Pons (tissue), 1 donor: ENCODE results near the gene SH3BGR.
"Not testable (repeated sequence)": the region's sequence is repeated elsewhere in the genome, so short reads cannot be mapped to it uniquely, and the experiment has no call there.

Experiments
- DNase-seq: peaks from one replicate; pipeline ENCODE4 v3.0.0-alpha.2; 2016; ENCODE audit warnings: low spot score

Gene SH3BGR

GRCh38 chr21:39451332-39452206, at the start of gene SH3BGR:
TSS of gene SH3BGR (plus strand) at chr21:39451970. CDS start at chr21:39452097, 127 bp downstream.
- peak; percentile 85 for DNase-seq

GRCh38 chr21:39406065-39406464, 45.7 kb upstream of the SH3BGR start:
- no peak for DNase-seq

- DNase-seq, result not testable (repeated sequence)
These were observed 32.6 kb upstream of the SH3BGR start for GRCh38 chr21:39419204-39419603.

GRCh38 chr21:39422527-39423241, 29.1 kb upstream of the SH3BGR start:
- DNase-seq, result no peak

GRCh38 chr21:39429445-39429844, 22.3 kb upstream of the SH3BGR start:
- DNase-seq, result no peak

GRCh38 chr21:39430016-39430415, 21.8 kb upstream of the SH3BGR start:
- no peak for DNase-seq

- no peak for DNase-seq
These were observed 21.3 kb upstream of the SH3BGR start for GRCh38 chr21:39430457-39430856.

GRCh38 chr21:39430954-39431353, 20.8 kb upstream of the SH3BGR start:
- no peak for DNase-seq

GRCh38 chr21:39434950-39435349, 16.8 kb upstream of the SH3BGR start:
- DNase-seq, result no peak

GRCh38 chr21:39439232-39439631, 12.5 kb upstream of the SH3BGR start:
- no peak for DNase-seq

GRCh38 chr21:39441502-39442475, 10.0 kb upstream of the SH3BGR start:
- peak; percentile 57 for DNase-seq

- DNase-seq, result no peak
These were observed 7.2 kb upstream of the SH3BGR start for GRCh38 chr21:39444421-39445180.

- peak; percentile 86 for DNase-seq
These were observed 6.2 kb upstream of the SH3BGR start, which contains the start of gene LCA5L for GRCh38 chr21:39445321-39446269. TSS of gene LCA5L (minus strand) at chr21:39445778. CDS start at chr21:39428493, 17,285 bp downstream.

- no peak for DNase-seq
These were observed 4.5 kb upstream of the SH3BGR start for GRCh38 chr21:39447264-39447663.

- DNase-seq, result peak; percentile 93
These were observed 618 bp downstream of the SH3BGR start for GRCh38 chr21:39452207-39452969.

GRCh38 chr21:39452970-39453342, 1.2 kb downstream of the SH3BGR start:
- DNase-seq, result peak; percentile 85

GRCh38 chr21:39453571-39454179, 1.9 kb downstream of the SH3BGR start:
- DNase-seq, result peak; percentile 42

- peak; percentile 65 for DNase-seq
These were observed 3.3 kb downstream of the SH3BGR start for GRCh38 chr21:39454949-39455668.
